CD4-positive, alpha-beta T cell (primary cell): ENCODE measurements around the gene RUNX3. TPM values are rescaled to one million over a fixed set of nuclear protein-coding genes. Genes with fewer than 3 reads are reported as not detected.

ENCODE experiments used
- ATAC-seq: fragments of 200-7000 bp; cut with Tn5 transposase; one replicate; pipeline ENCODE4 v1.10.0; 2022; ENCODE audit warnings: mild to moderate bottlenecking; ENCODE audit not compliant: poor library complexity
- CTCF ChIA-PET: fragments of 350-600 bp; sonication (Branson Sonifier 250); formaldehyde crosslinking; loops from one replicate; lab custom pipeline; 2021; ENCODE audit warnings: antibody characterized with exemption, inconsistent platforms; lab: Charles Lee
- POLR2A ChIA-PET: fragments of 350-600 bp; sonication (Branson Sonifier 250); formaldehyde crosslinking; loops from one replicate; lab custom pipeline; 2021; ENCODE audit warnings: antibody characterized with exemption, inconsistent platforms; lab: Charles Lee
- DNase-seq, 14 experiments: peaks; one replicate each; pipeline ENCODE4 v3.0.0-alpha.2; 2013 to 2020; ENCODE audit warnings: mixed read lengths in 2 of 14
- H3K27ac ChIP-seq, 2 donors: one replicate each; pipeline versions ENCODE4 v1.5.1 to v1.7.0; 2013; ENCODE audit warnings: low read length in 2 of 2, low read depth in 1 of 2, mild to moderate bottlenecking in 1 of 2
- H3K27me3 ChIP-seq, 2 experiments: 1 replicate in 1 of 2; 2 replicates in 1 of 2; pipeline versions ENCODE4 v1.6.1 to v1.7.0; 2013; ENCODE audit warnings: low read length in 2 of 2, control low read depth in 1 of 2, mild to moderate bottlenecking in 1 of 2, moderate library complexity in 1 of 2; ENCODE audit not compliant: insufficient read depth in 2 of 2, control insufficient read depth in 1 of 2
- H3K36me3 ChIP-seq: one replicate; pipeline ENCODE4 v1.6.1; 2013; ENCODE audit warnings: low read length, control low read depth; ENCODE audit not compliant: insufficient read depth
- H3K4me1 ChIP-seq: one replicate; pipeline ENCODE4 v1.6.1; 2013; ENCODE audit warnings: low read length, control low read depth; ENCODE audit not compliant: insufficient read depth
- H3K4me3 ChIP-seq: one replicate; pipeline ENCODE4 v1.5.1; 2013; ENCODE audit warnings: mild to moderate bottlenecking, low read length, moderate library complexity
- H3K9me3 ChIP-seq, 2 experiments: 1 replicate in 1 of 2; 2 replicates in 1 of 2; pipeline versions ENCODE4 v1.6.1 to v1.7.0; 2013; ENCODE audit warnings: low read length in 2 of 2, mild to moderate bottlenecking in 2 of 2, control low read depth in 1 of 2, moderate library complexity in 1 of 2; ENCODE audit not compliant: control insufficient read depth in 1 of 2, insufficient read depth in 1 of 2
- H3K27ac Mint-ChIP-seq: one replicate; pipeline ENCODE4 v1.8.0; 2020; ENCODE audit warnings: mixed read lengths
- H3K27me3 Mint-ChIP-seq: one replicate; pipeline ENCODE4 v1.8.0; 2021; ENCODE audit warnings: mixed read lengths
- H3K36me3 Mint-ChIP-seq: one replicate; pipeline ENCODE4 v1.8.0; 2021; ENCODE audit warnings: low read depth, mixed read lengths
- H3K4me1 Mint-ChIP-seq: one replicate; pipeline ENCODE4 v1.8.0; 2021; ENCODE audit warnings: low read depth, mixed read lengths
- H3K4me3 Mint-ChIP-seq: one replicate; pipeline ENCODE4 v1.8.0; 2020; ENCODE audit warnings: mild to moderate bottlenecking, mixed read lengths
- H3K9me3 Mint-ChIP-seq: one replicate; pipeline ENCODE4 v1.8.0; 2020; ENCODE audit warnings: mixed read lengths
- intact Hi-C, 2 experiments: fragments of 100-400 bp; cut with DNase I in 1 of 2; cut with micrococcal nuclease in 1 of 2; formaldehyde crosslinking; loops; one replicate each; pipeline versions ENCODE4 v1.15.1 to v1.9.0; 2023 to 2025; cut with DNase I, micrococcal nuclease
- total RNA-seq, 174 experiments: library from RNA in 2 of 174; stranded (reverse) in 2 of 174; gene quantifications; one replicate each; pipeline ENCODE4 v1.2.3 and lab custom pipeline; 2021 to 2026
- TF ChIP-seq, protein P1 (sequence below): fragments of 200-600 bp; IDR thresholded peaks from one replicate; pipeline ENCODE4 v1.8.0; 2022; ENCODE audit warnings: antibody characterized with exemption, mild to moderate bottlenecking

Gene RUNX3
- total RNA-seq, 2 experiments from 2014 or later = 202 to 209 TPM

DNA sequence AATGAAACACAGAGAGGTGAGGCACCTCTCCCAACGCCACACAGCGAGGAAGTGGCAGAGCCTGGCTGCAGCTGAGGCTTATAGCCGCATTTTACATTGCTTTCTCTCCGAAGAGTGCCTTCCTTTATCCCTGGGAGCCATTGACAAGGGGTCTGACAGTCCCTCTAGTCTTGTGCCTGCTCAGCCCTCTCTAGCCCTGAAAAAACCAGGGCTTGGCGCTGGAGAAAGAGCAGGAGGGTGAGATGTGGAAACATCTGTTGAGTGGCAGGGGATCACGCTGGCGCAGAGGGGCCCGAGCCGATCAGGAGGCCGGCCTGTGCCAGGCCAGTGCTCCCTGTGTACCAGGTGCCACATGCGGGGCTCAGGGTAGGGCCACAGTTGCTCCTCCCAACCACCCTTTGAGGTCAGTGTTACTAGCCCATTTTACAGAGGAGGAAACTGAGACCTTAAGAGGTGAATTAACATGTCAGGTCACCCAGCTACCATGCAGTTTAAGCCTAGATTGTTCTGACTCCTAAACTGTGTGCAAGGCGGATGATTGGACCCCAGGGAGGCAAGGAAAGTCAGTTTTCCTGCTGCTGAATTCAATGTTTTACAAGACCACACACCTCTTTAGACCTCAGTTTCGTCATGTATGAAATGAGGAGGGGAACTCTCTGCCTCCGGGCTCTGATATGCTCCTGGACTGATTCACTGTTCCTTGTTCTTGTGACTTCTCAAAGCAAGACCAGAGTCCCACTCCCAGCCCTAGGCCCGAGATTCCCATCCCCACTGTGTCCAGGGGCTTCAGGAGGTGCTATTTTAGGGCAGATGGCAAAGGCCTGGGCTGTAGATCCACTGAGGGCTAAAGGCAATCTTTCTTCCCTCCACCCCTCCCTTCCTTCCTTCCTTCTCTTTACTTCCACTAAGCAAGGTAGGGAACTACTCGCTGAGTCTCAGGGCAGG lies 28.0 kb upstream of the RUNX3 start:
- DNase-seq (no peak), ATAC-seq (no peak)
- H3K9me3 Mint-ChIP-seq = no peaks in the 10 kb centered on the region
- H3K27ac Mint-ChIP-seq = peak overlapping the region; percentile 17
- no peaks in the 10 kb centered on the region for H3K36me3 Mint-ChIP-seq
- H3K4me3 Mint-ChIP-seq = peak overlapping the region; percentile 7
- Histone ChIP-seq H3K4me3 (no peak overlapping the region), H3K9me3 (no peaks in the 10 kb centered on the region), H3K27ac (no peak overlapping the region), H3K27me3 (no peaks in the 10 kb centered on the region), H3K4me1 (peaks cover 89% of the 10 kb centered on the region), H3K36me3 (no peaks in the 10 kb centered on the region)
- intact Hi-C loops = no loop called here
- ChIA-PET CTCF (no interaction called here), POLR2A (no interaction called here)
- no peaks in the 10 kb centered on the region for H3K27me3 Mint-ChIP-seq
- TF ChIP-seq, protein P1, sequence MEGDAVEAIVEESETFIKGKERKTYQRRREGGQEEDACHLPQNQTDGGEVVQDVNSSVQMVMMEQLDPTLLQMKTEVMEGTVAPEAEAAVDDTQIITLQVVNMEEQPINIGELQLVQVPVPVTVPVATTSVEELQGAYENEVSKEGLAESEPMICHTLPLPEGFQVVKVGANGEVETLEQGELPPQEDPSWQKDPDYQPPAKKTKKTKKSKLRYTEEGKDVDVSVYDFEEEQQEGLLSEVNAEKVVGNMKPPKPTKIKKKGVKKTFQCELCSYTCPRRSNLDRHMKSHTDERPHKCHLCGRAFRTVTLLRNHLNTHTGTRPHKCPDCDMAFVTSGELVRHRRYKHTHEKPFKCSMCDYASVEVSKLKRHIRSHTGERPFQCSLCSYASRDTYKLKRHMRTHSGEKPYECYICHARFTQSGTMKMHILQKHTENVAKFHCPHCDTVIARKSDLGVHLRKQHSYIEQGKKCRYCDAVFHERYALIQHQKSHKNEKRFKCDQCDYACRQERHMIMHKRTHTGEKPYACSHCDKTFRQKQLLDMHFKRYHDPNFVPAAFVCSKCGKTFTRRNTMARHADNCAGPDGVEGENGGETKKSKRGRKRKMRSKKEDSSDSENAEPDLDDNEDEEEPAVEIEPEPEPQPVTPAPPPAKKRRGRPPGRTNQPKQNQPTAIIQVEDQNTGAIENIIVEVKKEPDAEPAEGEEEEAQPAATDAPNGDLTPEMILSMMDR = no peak
- peaks cover 63% of the 10 kb centered on the region for H3K4me1 Mint-ChIP-seq

DNA sequence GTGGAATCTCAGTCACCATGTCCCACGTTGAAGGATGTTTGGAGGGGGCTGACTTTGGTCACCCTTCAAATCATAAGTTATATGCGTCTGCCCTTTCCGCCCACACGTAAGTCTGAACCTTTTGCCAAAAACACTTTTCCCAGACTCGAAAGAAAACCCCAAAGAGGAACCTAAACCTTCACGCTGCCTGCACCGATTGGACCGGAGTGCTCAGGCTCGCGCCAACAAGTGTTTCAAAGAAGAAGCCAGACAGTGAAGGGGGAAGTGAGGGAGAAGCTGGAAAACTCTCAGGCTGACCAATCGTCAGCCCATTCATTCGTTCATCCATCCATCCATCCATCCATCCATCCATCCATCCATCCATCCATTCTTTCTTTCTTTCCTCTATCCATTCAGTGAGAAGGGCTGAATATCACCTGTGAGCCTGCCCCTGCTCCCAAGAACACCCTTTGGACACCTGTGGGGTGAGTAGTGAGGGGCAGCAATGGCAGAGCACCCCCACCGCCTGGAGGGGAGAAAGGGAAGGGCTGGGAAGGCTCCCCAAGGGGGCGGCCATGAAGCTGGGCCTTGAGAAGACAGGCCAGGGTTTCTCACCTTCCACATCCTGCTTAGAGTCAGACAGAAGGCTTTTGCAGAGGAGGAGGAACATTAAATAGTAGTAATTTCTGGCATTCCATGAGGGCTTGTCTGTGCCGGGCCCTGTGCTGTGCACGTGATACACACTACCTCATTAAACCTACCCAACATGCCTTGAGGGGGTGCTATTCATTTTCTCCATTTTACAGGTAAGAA lies 27.1 kb upstream of the RUNX3 start:
- intact Hi-C loops = no loop called here
- no peaks in the 10 kb centered on the region for H3K9me3 ChIP-seq
- CTCF ChIA-PET = interaction anchor here (1.0 to 1.2 kb wide), 2 partner anchors 11 to 25 kb away, joined by 3 read pairs; no protein-coding TSS in a partner anchor
- no peaks in the 10 kb centered on the region for H3K27me3 ChIP-seq
- Mint-ChIP-seq H3K9me3 (no peaks in the 10 kb centered on the region), H3K27ac (peak overlapping the region; percentile 17), H3K4me1 (peaks cover 63% of the 10 kb centered on the region), H3K4me3 (peak overlapping the region; percentile 7), H3K36me3 (no peaks in the 10 kb centered on the region), H3K27me3 (no peaks in the 10 kb centered on the region)
- DNase-seq (peak in 2 of 14 experiments; percentile 45 to 49), ATAC-seq (no peak)
- TF ChIP-seq, protein P1 = no peak
- no peaks in the 10 kb centered on the region for H3K36me3 ChIP-seq
- no peak overlapping the region for H3K27ac ChIP-seq
- H3K4me3 ChIP-seq = no peak overlapping the region
- H3K4me1 ChIP-seq = peaks cover 89% of the 10 kb centered on the region
- POLR2A ChIA-PET = no interaction called here

DNA sequence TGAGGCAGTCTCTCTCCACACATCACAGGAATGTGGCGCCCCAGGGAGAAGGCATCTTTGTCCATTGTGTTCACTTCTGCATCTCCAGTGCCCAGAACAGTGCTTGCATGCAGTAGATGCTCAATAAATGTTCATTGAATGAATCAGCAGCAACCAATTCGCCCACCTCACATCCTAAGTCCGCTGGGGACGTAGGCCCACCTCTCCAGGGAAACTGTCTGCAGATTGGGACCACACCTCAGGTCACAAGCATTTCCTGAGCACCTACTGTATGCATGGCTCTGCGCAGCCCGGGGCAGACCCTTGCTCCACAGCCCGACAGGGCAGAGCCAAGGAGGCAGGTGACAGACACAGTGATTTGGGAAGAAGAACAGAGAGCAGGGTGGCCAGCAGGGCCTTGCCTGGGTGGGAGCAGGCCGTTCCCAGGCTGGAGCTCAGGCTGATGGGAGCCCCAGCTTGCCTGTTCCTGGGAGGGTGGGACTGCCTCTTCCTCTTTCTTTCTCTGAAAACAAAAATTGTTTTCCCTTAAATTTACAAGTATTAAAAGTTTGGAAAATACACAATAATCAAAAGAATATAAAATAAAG lies 25.8 kb upstream of the RUNX3 start:
- Mint-ChIP-seq H3K36me3 (no peaks in the 10 kb centered on the region), H3K9me3 (no peaks in the 10 kb centered on the region), H3K27ac (peak overlapping the region; percentile 33), H3K4me3 (no peak overlapping the region), H3K27me3 (no peaks in the 10 kb centered on the region), H3K4me1 (peaks cover 63% of the 10 kb centered on the region)
- no peak for ATAC-seq
- H3K27ac ChIP-seq = no peak overlapping the region
- H3K36me3 ChIP-seq = no peaks in the 10 kb centered on the region
- POLR2A ChIA-PET = interaction anchor here (1.1 to 1.4 kb wide), 3 partner anchors 9 to 81 kb away, joined by 3 to 7 read pairs (median 3); no protein-coding TSS in a partner anchor
- DNase-seq = no peak
- intact Hi-C loops = no loop called here
- peaks cover 80% of the 10 kb centered on the region for H3K4me1 ChIP-seq
- H3K9me3 ChIP-seq = no peaks in the 10 kb centered on the region
- H3K27me3 ChIP-seq = no peaks in the 10 kb centered on the region
- CTCF ChIA-PET = interaction anchor here (0.9 to 2.0 kb wide), 4 partner anchors 8 to 108 kb away, joined by 3 to 8 read pairs (median 5); no protein-coding TSS in a partner anchor
- no peak overlapping the region for H3K4me3 ChIP-seq
- TF ChIP-seq, protein P1 = no peak
